Suprapubic skin (tissue), 4 donors: ENCODE measurements around the gene ID2.

Source experiments
- EP300 ChIP-seq: sonication (generic); formaldehyde crosslinking; IDR thresholded peaks from one replicate; pipeline ENCODE4 v1.6.1; 2017; ENCODE audit warnings: antibody characterized with exemption
- POLR2AphosphoS5 ChIP-seq, 3 donors: sonication (generic); formaldehyde crosslinking; IDR thresholded peaks; one replicate each; pipeline ENCODE4 v1.6.1; 2017; ENCODE audit warnings: antibody characterized with exemption in 3 of 3
- TF ChIP-seq, protein P1 (sequence below), 2 donors: fragments of 200-600 bp in 1 of 2; fragments of 450-650 bp in 1 of 2; sonication (generic) in 1 of 2; IDR thresholded peaks; one replicate each; pipeline ENCODE4 v1.5.1; 2016 to 2019; ENCODE audit warnings: antibody characterized with exemption in 2 of 2, mild to moderate bottlenecking in 1 of 2, moderate library complexity in 1 of 2

DNA sequence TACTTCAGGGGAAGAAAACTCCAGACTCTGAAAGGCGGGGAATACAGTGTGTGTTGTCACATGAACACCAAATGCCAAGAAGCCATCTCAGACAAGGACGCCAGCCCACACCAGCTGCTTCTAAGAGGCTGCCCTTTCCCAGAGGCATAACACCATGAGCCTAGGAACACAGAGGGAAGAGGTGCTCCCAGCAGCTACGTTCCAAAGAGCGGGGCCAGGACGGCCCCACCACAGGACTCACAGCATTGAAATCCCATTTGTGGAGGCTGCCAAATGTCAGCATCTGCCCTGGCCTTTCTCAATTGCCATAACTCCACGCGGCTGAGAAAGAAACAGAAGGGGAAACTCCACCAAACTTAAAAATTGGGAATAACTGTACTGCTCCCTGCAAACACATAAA, 20.1 kb upstream of the ID2 start:
- TF ChIP-seq, protein P1, sequence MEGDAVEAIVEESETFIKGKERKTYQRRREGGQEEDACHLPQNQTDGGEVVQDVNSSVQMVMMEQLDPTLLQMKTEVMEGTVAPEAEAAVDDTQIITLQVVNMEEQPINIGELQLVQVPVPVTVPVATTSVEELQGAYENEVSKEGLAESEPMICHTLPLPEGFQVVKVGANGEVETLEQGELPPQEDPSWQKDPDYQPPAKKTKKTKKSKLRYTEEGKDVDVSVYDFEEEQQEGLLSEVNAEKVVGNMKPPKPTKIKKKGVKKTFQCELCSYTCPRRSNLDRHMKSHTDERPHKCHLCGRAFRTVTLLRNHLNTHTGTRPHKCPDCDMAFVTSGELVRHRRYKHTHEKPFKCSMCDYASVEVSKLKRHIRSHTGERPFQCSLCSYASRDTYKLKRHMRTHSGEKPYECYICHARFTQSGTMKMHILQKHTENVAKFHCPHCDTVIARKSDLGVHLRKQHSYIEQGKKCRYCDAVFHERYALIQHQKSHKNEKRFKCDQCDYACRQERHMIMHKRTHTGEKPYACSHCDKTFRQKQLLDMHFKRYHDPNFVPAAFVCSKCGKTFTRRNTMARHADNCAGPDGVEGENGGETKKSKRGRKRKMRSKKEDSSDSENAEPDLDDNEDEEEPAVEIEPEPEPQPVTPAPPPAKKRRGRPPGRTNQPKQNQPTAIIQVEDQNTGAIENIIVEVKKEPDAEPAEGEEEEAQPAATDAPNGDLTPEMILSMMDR (IDR thresholded peaks at IDR 0.05) = no peak
- TF ChIP-seq EP300 = no peak
- no peak for TF ChIP-seq POLR2AphosphoS5 (IDR thresholded peaks at IDR 0.05)
